Measurements from ENCODE around the gene PCDH1. TPM values are rescaled to one million over a fixed set of nuclear protein-coding genes. Genes with fewer than 3 reads are reported as not detected.

PCDH1 gene
- polyA plus RNA-seq, 1 donor = 13.6 TPM

GRCh38 chr5:141873933-141874261 is 4.3 kb downstream of the PCDH1 start:
- no peak for DNase-seq (ENCODE audit: low read depth)

- no peak for DNase-seq (ENCODE audit: low read depth)
Measured at GRCh38 chr5:141872496-141873356, 5.5 kb downstream of the PCDH1 start.

DNA sequence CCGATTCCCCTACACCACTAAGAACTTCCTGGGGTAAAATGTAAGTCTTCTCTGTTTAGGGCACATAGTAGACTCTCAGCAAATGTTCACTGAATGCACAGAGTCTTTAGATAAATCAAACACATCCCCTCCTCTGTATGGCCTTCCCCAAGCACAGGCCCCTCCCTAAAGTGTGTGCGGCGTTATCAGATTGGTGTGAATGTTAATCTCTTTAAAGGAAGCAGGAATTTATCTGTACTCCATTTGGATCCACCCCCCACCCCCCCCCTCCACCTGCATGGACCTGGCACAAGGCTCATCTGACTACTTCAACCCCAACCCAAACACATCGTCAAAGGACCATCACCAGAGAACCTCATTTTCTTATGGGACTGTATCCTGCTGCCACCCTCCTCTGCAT is 6.3 kb downstream of the PCDH1 start:
- no peak for DNase-seq (ENCODE audit: low read depth)

- DNase-seq (ENCODE audit: low read depth) = no peak
Measured at GRCh38 chr5:141870871-141871270, 7.3 kb downstream of the PCDH1 start.

- DNase-seq (ENCODE audit: low read depth) = no peak
Measured at GRCh38 chr5:141870228-141870627, 8.0 kb downstream of the PCDH1 start.

DNA sequence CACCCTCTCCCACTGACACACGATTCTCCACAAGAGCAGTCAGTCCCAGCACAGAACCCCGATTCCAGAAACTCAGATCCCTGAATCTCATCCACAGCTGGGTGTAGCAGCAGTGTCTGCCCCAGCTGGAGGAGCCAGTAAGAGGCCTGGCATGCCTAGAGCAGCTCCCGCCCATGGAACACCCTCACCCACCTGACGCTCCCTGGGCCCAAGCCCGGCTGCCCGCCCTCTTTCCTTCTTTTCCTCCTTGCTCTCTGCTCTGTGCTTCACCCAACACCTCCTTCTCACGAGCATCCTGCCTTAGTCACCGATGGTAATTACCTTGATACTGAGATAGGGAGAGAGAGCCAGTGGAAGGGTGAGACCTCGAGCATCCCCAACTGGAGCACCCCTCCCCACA is 8.7 kb downstream of the PCDH1 start:
- no peak for DNase-seq (ENCODE audit: low read depth)

DNA sequence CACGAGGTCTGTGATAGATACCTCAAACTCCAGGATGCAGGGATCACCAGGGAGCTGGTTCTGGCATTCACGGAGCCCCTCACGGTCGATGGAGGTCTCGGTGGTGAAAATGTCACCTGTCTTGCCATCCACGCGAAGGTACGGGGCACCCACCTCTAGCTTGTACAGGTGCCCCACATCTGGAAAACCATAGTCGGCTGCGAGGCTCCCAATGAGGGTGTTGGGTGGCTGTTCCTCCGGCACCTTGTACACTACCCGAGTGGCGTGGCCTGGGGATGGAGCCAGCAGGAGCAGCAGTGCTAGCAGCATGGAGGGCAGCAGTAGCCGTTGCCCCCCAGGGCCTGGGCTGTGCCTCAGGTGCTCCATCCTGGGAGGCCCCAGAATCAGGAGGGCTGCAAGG is 9.2 kb downstream of the PCDH1 start:
- no peak for DNase-seq (ENCODE audit: low read depth)

GRCh38 chr5:141868541-141868940 is 9.7 kb downstream of the PCDH1 start:
- no peak for DNase-seq (ENCODE audit: low read depth)

GRCh38 chr5:141867651-141868050 is 10.6 kb downstream of the PCDH1 start:
- DNase-seq (ENCODE audit: low read depth) = no peak

DNA sequence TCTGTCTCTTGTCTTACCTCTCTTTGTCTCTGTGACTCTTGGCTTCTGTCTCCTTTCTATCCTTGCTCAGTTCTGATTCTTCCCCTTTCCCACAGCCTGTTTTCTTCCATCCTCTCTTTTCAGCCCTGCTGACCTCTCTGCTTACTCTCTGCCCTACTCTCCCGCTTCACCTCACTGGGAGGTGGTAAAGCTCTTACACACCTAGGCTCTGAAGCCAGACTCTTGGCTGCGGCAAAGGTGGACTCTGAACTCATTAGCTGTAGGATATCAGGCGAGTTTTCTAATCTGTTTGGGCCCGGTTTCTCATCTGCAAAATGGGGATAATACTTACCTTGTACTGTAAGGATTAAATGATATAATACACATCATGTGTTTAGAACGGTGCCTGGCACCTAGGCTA is 11.1 kb downstream of the PCDH1 start:
- no peak for DNase-seq (ENCODE audit: low read depth)

DNA sequence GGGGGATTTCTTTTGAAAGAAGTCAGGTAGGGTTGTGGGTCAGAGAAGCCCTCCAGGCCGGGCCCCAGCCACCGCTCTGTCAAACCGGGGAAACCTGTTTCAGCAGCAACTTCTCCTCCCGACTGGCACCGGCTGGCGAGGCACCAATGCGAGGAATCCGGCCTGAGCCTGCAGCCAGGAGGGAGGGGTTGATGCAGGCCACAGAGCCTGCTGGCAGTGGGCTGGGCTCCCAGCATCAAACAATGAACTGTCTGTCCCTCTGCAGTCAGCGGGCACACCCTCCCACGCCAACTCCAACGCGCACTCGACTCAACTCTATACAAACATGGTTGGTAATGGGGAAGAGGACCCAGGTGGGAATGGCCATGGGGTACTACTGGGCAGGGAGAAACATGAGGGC is 12.1 kb downstream of the PCDH1 start:
- DNase-seq (ENCODE audit: low read depth) = no peak

DNA sequence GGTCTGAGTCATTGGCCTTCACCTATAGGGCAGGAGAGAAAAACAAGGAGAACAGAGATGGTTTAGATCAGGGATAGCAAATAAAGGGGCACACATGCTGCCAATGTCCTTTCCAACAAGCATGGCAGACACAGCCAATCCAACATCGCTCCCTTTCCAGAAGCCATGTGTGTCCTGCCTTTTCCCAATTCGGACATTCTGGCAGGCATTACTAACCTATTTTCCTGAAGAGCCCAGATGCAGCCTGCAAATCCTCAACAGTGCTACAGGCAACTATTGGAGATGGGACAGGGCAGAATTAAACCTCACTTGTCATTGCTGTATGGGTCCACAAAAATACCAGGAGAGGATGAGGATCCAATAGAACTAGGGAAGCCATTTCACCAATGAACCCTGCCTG is 12.8 kb downstream of the PCDH1 start:
- no peak for DNase-seq (ENCODE audit: low read depth)

DNA sequence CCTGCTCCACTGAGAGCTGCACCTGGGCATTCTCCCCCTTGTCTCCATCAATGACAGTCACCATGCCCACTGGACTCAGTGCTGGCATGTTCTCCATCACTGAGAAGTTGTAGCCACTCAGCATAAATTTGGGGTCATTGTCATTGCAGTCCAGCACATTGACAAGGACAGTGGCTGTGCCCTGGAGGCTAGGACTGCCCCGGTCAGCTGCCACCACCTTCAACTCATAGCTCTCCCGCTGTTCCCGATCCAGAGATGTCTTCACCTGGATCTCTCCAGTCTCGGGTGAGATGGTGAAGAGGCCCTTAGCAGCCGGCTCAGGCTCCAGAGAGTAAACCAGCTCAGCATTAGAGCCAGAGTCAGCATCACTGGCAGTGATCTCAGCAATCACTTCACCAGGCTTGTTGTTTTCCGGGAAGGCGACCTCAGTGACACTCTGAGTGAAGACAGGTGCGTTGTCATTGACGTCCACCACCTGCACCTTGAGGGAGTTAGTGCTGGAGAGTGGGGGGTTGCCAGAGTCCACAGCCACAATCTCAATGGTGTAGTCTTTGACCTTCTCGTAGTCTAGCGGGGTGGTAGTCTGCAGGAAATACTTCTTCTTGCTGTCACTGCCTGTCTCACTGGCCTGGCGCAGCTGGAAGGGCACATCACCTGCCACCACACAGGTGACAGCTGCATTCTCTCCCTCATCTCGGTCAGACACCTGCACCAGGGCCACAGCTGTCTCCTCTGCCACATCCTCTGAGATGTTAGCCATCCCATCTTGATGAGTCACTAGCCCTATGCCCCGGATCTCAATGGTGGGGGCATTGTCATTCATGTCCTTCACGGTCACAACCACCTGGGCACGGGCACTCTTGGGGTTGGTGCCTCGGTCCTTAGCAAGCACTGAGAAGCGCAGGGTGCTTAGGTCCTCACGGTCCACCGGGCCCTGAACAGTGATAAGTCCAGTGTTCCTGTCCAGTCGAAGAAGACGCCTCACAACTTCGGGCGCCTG is 13.5 kb downstream of the PCDH1 start:
- no peak for DNase-seq (ENCODE audit: low read depth)

DNA sequence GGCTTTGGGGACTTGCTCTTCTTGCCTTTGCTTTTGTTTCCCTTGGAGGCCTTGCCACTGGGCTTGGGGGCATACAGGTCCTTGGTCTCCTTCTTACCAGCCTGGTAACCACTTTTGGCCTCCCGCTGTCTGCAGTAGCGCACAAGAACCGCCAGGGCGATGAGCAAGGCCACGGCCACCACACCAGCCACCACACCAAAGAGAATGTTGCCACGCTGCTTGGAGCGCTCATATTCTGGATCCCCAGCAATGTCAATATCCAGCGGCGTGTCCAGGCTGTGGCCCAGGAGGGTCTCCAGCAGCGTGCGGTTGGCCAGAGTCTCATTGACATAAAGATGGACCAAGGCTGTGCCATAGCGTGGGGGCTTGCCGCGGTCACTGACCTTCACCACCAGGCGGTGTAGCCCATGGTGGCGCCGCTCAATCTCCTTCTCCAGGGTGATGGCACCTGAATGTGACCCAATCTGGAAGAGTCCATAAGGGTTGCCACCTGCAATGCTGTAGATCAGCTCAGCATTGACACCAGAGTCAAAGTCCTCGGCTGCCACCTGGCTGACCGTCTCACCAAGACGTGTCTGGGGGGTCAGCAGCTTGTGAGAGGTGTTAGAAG is 14.5 kb downstream of the PCDH1 start:
- no peak for DNase-seq (ENCODE audit: low read depth)

- DNase-seq (ENCODE audit: low read depth) = no peak
Measured at GRCh38 chr5:141862936-141863543, 15.2 kb downstream of the PCDH1 start.

- no peak for DNase-seq (ENCODE audit: low read depth)
Measured at GRCh38 chr5:141861194-141861593, 17.0 kb downstream of the PCDH1 start.

DNA sequence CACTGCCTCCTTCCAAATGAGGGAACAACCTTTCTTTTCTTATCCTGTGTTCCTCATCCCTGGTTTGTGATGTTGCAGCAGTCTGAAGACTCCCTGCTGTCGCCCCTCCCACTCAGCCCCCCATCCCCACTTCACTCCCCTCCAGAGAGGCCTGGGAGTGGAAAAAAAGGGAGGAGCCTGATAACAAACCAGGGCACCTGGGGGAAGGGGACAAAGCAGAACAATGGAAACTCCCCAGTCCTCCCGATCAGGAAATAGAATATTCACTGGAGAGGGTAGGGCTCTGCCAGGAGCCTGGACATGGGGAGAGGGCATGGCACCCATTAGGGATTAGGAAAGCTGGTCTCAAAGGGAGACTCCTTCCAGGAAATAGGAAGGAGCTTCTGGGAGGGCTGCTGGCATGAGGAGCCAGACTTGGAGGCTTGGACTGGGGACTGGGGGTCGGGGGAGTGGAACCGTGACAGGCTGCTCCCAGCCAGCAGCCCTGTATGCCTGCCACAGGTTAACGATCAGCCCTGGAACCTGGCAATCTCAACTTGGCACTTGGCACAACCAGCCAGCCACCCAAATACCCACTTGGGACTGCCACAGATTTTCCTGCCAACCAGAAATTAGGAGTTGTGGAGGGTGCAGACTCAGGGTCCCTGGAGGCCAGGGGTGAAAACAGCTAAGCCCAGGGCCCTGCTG is 20.0 kb downstream of the PCDH1 start:
- DNase-seq (ENCODE audit: low read depth) = no peak

GRCh38 chr5:141857226-141857625 is 21.0 kb downstream of the PCDH1 start:
- DNase-seq (ENCODE audit: low read depth) = no peak

GRCh38 chr5:141856037-141856790 is 22.0 kb downstream of the PCDH1 start:
- DNase-seq (ENCODE audit: low read depth) = no peak

DNA sequence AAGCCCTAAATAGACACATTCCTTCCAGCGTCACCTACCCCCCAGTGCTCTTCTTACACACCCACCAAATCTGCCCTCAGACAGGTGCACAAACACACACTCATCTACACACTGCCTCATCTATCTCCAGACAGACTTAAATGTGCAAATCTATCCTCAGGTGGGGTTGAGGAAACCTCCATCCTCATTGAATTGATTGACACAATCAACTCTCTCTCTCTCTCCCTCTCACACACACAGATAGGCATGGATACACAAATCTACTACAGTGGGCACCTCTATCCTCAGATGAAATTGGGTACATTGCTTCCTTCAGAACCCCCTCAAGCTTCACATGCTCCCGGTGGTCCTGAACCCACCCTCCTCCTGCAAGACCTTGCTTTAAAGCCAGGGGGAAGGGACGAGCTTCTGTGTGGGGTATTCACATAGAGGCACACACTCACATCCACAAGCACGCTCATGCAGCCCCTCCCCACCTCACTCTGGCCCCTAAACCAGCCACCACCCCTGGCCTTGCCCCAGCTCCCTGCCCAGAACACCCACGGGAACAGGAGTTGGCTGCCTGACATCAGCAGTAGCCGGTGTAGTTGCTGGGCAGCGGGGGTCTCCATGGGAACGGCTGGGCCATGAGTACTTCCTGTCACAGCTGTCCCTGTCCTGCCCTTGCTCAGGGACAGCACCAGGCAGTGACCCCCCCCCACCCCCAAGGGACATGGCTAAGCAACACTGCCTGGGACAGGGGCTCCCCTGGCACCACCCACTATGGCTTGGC is 22.8 kb downstream of the PCDH1 start:
- no peak for DNase-seq (ENCODE audit: low read depth)
